Fibroblast of villous mesenchyme (primary cell): Measurements from ENCODE around the gene ADCY4. TPM values are rescaled to one million over a fixed set of nuclear protein-coding genes. Genes with fewer than 3 reads are reported as not detected.

ENCODE experiments used
- DNase-seq: peaks from one replicate; pipeline ENCODE4 v3.0.0-alpha.2; 2010; ENCODE audit warnings: low read depth
- H3K4me3 ChIP-seq: 2 replicates; pipeline ENCODE4 v1.5.1; 2011; ENCODE audit warnings: low read depth, mild to moderate bottlenecking, low read length
- total RNA-seq: library from RNA; depleted of rRNA; stranded (reverse); fragments of >200 nt; gene quantifications from 2 replicates; pipeline ENCODE4 v1.2.3, GENCODE V29; 2012
- TF ChIP-seq, protein P1 (sequence below): IDR thresholded peaks from 2 replicates; pipeline ENCODE4 v1.5.1; 2012; ENCODE audit warnings: low read depth, mild to moderate bottlenecking, low read length; ENCODE audit not compliant: insufficient read depth

ADCY4 gene
- total RNA-seq, 1 donor: 18.1 TPM

DNA sequence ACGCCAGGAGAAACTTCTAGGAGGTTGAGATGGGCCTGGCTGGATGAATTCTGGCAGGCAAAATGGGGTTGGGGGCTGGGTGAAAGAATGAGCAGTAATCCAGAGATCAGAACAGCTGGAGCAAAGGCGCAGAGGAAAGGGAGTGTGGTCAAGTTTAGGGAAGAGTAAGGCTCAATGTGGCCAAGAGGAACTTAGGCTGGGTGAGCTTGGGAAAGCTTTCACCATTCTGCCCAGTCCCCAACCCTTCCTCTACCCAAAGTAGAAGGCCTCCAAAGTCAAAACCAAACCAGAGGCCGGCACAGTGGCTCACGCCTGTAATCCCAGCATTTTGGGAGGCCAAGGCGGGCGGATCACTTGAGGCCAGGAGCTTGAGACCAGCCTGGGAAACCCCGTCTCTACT lies 53.2 kb downstream of the ADCY4 start:
- H3K4me3 ChIP-seq: no peak overlapping the region
- DNase-seq: no peak
- TF ChIP-seq, protein P1, sequence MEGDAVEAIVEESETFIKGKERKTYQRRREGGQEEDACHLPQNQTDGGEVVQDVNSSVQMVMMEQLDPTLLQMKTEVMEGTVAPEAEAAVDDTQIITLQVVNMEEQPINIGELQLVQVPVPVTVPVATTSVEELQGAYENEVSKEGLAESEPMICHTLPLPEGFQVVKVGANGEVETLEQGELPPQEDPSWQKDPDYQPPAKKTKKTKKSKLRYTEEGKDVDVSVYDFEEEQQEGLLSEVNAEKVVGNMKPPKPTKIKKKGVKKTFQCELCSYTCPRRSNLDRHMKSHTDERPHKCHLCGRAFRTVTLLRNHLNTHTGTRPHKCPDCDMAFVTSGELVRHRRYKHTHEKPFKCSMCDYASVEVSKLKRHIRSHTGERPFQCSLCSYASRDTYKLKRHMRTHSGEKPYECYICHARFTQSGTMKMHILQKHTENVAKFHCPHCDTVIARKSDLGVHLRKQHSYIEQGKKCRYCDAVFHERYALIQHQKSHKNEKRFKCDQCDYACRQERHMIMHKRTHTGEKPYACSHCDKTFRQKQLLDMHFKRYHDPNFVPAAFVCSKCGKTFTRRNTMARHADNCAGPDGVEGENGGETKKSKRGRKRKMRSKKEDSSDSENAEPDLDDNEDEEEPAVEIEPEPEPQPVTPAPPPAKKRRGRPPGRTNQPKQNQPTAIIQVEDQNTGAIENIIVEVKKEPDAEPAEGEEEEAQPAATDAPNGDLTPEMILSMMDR: no peak

DNA sequence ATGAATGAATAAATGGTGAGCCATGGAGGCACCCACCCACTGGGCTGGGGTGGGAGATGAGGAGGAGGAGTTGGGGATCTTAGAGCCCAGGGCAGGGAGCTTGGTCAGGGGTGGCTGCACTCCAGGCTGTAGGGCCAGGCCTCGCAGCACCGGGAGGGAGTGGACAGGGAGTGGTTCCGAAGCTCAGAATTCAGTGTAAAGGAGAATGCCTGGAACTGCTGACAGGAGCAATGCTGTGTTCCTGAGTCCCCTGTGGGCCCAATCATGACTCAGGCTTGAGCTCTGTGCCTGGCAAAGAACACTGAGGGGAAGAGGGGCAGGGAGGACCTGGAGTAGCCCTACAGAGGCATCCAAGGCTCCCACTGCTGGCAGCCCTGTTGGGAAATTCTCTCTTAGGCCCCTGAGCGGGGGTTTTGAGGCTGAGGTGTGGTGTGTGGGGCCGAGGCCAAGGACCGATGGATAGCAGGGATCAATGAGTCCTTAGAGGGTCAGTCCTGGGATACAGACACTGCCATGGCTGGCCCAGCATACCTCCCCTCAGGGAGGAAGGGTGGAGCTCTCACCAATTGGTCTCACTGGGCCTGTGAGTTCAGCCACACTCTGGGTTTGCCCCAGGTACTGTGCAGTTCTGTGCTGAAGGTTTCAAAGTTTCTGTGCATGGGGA lies 53.9 kb downstream of the ADCY4 start:
- H3K4me3 ChIP-seq: no peak overlapping the region
- TF ChIP-seq, protein P1: no peak
- no peak for DNase-seq

DNA sequence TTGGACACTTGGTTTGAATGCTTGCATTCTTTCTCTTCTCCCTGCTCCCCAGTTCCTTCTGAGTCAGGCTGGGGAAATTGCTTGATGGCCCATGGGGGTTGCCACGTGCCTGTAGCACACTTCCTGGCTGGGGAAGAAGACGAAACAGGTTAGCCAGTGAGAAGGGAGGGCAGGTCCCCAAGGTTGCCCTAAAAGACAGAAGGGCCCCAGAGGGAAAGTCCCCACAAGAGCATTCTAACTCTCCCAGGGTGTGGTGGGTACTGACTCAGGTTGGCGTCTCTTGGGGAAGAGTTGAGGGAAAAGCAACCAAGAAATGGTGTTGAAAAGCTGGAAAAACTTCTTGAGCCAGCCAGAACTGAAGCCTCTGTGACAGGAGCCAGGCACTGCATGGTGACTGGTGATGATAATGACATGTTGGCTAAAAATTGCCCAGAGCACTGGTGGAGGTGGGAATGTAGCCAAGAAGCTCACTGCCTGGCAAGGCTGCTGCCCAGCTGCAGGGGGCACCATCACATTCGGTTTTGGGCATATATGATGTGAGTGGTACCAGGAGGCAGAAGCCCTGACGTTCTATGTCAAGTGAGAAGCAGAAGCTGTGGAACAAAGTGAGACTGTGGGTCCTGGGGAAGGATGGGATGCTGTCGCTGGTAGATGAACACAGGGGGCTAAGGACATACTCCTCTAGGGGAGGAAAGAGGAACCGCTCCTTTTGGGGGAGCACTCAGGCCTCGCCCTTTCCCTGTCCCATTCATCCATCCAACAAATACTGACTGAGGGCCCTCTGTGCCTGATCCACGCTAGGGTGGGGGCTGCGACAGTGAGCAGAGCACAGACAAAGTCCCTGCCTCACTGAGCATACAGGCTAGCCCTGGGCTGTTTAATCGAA lies 55.3 kb downstream of the ADCY4 start:
- TF ChIP-seq, protein P1: peak; percentile 4
- H3K4me3 ChIP-seq: no peak overlapping the region
- no peak for DNase-seq

DNA sequence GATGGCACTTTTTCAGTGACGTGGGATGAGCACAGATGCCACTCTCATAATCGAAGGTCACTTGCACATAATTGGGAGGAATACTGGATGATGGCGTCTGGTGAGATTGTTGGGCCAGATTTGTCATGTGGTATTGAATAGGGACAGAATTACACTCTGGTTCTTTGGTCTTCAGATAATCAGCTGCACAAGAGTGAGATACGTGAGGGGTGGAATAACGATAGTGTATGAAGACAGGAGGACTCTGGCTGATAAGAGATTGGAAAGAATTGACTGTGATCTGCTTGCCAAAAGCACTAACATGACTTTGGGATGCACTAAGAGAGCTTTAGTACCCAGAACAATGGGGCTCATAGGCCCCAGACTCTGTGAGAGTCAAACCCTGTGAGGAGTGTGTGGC lies 56.4 kb downstream of the ADCY4 start:
- TF ChIP-seq, protein P1: no peak
- H3K4me3 ChIP-seq: no peak overlapping the region
- DNase-seq: no peak

DNA sequence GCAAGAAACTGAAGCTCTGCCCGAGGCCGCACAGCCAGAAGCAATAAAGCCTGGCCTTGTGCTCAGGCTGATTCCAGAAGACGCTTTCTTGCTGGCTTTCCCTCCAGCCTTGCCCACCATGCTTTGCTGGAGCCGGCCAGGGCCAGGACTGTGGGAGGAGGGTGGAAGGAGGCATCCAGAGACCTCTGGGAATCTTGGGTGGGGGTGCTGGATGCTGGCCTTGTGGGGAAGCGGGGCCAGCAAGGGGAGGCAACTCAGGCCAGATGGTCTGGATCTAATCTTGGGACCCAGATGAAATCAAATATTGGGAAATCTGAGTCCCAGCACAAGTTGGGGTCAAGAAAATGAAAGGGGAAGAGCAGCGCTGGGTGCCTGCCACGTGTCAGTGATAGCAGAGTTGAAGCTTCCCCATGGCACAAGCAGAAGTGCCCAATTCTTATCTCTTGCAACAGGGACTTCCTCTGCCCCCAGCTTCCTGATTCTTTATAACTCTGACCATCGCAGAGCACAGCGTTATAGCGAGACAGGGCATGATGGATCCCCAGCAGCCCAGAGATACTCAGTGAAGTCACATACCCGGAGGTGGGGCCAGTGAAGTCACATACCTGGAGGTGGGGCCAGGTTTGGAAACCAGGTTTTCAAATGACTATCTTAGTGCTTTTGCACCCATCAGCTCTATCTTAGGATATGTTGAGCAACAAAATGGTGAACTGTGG lies 57.1 kb downstream of the ADCY4 start:
- TF ChIP-seq, protein P1: no peak
- DNase-seq: no peak
- no peak overlapping the region for H3K4me3 ChIP-seq

DNA sequence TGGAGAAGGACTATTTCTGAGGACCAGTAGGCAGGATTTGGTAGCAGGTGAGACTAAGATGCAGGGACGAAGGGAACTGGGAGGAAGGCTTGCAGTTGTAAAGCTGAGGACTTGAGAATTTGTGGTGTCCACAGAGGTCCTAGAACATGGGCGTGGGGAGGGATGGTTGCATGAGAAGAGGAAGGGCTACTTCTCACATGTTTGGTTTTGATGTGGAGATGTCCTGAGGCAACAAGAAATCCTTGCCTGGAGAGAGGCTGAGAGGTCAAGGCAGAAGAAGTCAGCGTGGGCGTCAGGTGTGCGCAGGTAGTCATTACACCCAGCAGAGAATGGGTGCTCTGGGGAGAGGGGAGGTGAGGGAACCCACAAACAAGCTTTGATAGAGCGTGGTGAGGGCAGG lies 57.8 kb downstream of the ADCY4 start:
- no peak overlapping the region for H3K4me3 ChIP-seq
- DNase-seq: no peak
- TF ChIP-seq, protein P1: no peak
